ENCODE data around the gene CIC. TPM values are rescaled to one million over a fixed set of nuclear protein-coding genes. Genes with fewer than 3 reads are reported as not detected.

The CIC gene
- total and polyA plus RNA-seq, 9 of the 15 experiments (the other 6 are each of a cell fraction or from before 2014, with no cell fraction given), result 0.07 to 44.7 (median 8.6) TPM

DNA sequence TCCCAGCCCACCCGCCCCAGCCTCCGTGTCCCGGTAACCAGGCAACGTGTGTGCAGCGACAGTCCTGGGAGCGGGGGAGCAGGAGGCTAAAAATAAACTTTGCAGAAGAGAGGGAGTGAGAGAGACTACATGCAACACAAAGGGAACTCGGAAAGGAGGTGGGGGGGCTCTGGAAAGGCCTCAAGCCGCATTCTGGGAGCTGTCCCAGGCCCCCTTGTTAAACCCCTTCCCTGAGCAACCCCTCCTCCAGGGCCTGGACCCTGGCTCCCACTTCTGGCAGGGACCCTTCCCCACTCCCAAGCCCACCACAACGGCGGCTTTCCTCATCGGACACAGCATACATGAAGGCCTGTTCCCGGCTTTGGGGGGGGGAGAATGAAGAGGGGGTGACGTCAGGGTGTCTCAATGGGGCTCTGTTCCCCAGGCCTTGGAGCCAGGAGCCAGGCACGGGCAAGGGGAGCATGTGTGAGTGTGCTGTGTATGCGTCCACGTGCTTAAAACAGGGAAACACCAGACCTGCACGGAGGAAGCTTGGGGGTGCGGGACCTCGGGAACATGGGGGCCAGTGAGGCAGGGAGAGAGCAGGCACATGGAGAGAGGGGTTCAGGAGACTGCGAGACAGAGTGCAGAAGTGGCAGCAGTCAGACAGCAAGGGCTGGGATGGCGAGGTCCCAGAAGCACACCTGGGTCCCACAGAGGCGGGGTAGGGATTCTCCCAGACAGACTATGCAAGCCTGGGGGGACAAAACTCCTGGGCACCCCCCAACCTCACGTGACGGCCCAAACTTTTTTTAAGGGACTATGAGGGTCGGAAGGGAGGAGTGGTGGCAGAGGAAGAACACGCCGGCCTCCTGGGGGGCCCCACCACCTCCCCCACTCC, 16.4 kb upstream of the CIC start (continued):
- TF ChIP-seq ZNF444 (CRISPR knock-in tag; IDR thresholded peaks at IDR 0.05) (no peak), HDAC3 (IDR thresholded peaks at IDR 0.05; ENCODE audit: borderline replicate concordance, partially characterized antibody) (no peak), CREM (IDR thresholded peaks at IDR 0.05; ENCODE audit: low read depth) (peak; percentile 53; the same call in 1 of the 2 replicates), ZNF57 (CRISPR knock-in tag; IDR thresholded peaks at IDR 0.05) (no peak), ZFP30 (CRISPR knock-in tag; IDR thresholded peaks at IDR 0.05; ENCODE audit: borderline replicate concordance) (no peak), KDM4B (IDR thresholded peaks at IDR 0.05; ENCODE audit: borderline replicate concordance in 2 of 2, low read depth in 1 of 2) (0 out of 4 replicates have a peak, but pooled peaks of 1 of the 2 experiments have one; percentile 35), TCF3 (CRISPR knock-in tag; IDR thresholded peaks at IDR 0.05) (no peak), ZNF197 (CRISPR knock-in tag; IDR thresholded peaks at IDR 0.05; ENCODE audit: low read depth) (no peak), NFIX (CRISPR knock-in tag; IDR thresholded peaks at IDR 0.05; ENCODE audit: low read depth) (no peak), TSC22D4 (tag; IDR thresholded peaks at IDR 0.05) (no peak), ZNF76 (CRISPR knock-in tag; IDR thresholded peaks at IDR 0.05; ENCODE audit: borderline replicate concordance) (no peak), RFX7 (CRISPR knock-in tag; IDR thresholded peaks at IDR 0.05) (no peak), ZNF143 (CRISPR knock-in tag; IDR thresholded peaks at IDR 0.05) (0 out of 2 replicates have a peak, but pooled peaks have one; percentile 29), FOXA1 (IDR thresholded peaks at IDR 0.05; ENCODE audit: borderline replicate concordance) (no peak), PHF21A (IDR thresholded peaks at IDR 0.05; ENCODE audit: borderline replicate concordance, low read depth) (no peak), GATAD2A (IDR thresholded peaks at IDR 0.05) (no peak), L3MBTL2 (IDR thresholded peaks at IDR 0.05) (peak; percentile 44; the same call in 1 of the 2 replicates)
- TF ChIP-seq, protein P1, sequence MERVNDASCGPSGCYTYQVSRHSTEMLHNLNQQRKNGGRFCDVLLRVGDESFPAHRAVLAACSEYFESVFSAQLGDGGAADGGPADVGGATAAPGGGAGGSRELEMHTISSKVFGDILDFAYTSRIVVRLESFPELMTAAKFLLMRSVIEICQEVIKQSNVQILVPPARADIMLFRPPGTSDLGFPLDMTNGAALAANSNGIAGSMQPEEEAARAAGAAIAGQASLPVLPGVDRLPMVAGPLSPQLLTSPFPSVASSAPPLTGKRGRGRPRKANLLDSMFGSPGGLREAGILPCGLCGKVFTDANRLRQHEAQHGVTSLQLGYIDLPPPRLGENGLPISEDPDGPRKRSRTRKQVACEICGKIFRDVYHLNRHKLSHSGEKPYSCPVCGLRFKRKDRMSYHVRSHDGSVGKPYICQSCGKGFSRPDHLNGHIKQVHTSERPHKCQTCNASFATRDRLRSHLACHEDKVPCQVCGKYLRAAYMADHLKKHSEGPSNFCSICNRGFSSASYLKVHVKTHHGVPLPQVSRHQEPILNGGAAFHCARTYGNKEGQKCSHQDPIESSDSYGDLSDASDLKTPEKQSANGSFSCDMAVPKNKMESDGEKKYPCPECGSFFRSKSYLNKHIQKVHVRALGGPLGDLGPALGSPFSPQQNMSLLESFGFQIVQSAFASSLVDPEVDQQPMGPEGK (CRISPR knock-in tag; IDR thresholded peaks at IDR 0.05; ENCODE audit: borderline replicate concordance), result no peak
- TF ChIP-seq, protein P2, sequence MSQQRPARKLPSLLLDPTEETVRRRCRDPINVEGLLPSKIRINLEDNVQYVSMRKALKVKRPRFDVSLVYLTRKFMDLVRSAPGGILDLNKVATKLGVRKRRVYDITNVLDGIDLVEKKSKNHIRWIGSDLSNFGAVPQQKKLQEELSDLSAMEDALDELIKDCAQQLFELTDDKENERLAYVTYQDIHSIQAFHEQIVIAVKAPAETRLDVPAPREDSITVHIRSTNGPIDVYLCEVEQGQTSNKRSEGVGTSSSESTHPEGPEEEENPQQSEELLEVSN (IDR thresholded peaks at IDR 0.05; ENCODE audit: borderline replicate concordance in 1 of 2, extremely low read depth in 1 of 2, insufficient read depth in 1 of 2, insufficient read length in 1 of 2, low read depth in 1 of 2, low read length in 1 of 2, poor library complexity in 1 of 2, severe bottlenecking in 1 of 2), result no peak
- TF ChIP-seq, protein P3, sequence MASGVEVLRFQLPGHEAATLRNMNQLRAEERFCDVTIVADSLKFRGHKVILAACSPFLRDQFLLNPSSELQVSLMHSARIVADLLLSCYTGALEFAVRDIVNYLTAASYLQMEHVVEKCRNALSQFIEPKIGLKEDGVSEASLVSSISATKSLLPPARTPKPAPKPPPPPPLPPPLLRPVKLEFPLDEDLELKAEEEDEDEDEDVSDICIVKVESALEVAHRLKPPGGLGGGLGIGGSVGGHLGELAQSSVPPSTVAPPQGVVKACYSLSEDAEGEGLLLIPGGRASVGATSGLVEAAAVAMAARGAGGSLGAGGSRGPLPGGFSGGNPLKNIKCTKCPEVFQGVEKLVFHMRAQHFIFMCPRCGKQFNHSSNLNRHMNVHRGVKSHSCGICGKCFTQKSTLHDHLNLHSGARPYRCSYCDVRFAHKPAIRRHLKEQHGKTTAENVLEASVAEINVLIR (CRISPR knock-in tag; IDR thresholded peaks at IDR 0.05), result no peak
- TF ChIP-seq, protein P4, sequence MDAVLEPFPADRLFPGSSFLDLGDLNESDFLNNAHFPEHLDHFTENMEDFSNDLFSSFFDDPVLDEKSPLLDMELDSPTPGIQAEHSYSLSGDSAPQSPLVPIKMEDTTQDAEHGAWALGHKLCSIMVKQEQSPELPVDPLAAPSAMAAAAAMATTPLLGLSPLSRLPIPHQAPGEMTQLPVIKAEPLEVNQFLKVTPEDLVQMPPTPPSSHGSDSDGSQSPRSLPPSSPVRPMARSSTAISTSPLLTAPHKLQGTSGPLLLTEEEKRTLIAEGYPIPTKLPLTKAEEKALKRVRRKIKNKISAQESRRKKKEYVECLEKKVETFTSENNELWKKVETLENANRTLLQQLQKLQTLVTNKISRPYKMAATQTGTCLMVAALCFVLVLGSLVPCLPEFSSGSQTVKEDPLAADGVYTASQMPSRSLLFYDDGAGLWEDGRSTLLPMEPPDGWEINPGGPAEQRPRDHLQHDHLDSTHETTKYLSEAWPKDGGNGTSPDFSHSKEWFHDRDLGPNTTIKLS (IDR thresholded peaks at IDR 0.05; ENCODE audit: borderline replicate concordance, low read depth), result 0 out of 2 replicates have a peak, but pooled peaks have one; percentile 27
